ENCODE results near the gene MEG3. TPM values are rescaled to one million over a fixed set of nuclear protein-coding genes. Genes with fewer than 3 reads are reported as not detected.

The MEG3 gene
- total and polyA plus RNA-seq, 2 of the 8 experiments (the other 6 are each of a cell fraction or from before 2014, with no cell fraction given) = 0.17 to 1.1 TPM

DNA sequence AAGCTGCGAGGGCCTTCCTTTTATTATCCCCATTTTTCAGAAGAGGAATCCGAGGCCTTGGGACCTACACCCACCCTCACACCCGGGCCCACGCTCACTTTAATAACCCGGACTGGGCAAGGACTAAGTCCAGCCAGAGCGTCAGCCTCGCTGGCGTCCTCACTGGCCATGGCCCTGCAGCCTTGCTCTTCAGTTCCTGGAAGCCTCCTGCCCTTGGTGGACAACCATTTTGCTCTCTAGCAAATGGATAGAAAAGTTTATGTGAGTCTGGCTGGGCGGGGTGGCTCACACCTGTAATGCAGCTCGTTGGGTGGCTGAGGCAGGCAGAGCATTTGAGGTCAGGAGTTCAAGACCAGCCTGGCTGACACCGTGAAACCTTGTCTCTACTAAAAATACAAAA lies 67.8 kb downstream of the MEG3 start (continued):
- TF ChIP-seq, protein P1, sequence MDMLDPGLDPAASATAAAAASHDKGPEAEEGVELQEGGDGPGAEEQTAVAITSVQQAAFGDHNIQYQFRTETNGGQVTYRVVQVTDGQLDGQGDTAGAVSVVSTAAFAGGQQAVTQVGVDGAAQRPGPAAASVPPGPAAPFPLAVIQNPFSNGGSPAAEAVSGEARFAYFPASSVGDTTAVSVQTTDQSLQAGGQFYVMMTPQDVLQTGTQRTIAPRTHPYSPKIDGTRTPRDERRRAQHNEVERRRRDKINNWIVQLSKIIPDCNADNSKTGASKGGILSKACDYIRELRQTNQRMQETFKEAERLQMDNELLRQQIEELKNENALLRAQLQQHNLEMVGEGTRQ (IDR thresholded peaks at IDR 0.05; ENCODE audit: low read length) = no peak
- no peak for TF ChIP-seq SP1 (IDR thresholded peaks at IDR 0.05; ENCODE audit: low read depth, low read length)
- no peak for TF ChIP-seq RAD21 (IDR thresholded peaks at IDR 0.05 in 1 of 2, conservative IDR thresholded peaks at IDR 0.05 in 1 of 2; ENCODE audit: low read depth in 2 of 2, low read length in 2 of 2)
- TF ChIP-seq, protein P2, sequence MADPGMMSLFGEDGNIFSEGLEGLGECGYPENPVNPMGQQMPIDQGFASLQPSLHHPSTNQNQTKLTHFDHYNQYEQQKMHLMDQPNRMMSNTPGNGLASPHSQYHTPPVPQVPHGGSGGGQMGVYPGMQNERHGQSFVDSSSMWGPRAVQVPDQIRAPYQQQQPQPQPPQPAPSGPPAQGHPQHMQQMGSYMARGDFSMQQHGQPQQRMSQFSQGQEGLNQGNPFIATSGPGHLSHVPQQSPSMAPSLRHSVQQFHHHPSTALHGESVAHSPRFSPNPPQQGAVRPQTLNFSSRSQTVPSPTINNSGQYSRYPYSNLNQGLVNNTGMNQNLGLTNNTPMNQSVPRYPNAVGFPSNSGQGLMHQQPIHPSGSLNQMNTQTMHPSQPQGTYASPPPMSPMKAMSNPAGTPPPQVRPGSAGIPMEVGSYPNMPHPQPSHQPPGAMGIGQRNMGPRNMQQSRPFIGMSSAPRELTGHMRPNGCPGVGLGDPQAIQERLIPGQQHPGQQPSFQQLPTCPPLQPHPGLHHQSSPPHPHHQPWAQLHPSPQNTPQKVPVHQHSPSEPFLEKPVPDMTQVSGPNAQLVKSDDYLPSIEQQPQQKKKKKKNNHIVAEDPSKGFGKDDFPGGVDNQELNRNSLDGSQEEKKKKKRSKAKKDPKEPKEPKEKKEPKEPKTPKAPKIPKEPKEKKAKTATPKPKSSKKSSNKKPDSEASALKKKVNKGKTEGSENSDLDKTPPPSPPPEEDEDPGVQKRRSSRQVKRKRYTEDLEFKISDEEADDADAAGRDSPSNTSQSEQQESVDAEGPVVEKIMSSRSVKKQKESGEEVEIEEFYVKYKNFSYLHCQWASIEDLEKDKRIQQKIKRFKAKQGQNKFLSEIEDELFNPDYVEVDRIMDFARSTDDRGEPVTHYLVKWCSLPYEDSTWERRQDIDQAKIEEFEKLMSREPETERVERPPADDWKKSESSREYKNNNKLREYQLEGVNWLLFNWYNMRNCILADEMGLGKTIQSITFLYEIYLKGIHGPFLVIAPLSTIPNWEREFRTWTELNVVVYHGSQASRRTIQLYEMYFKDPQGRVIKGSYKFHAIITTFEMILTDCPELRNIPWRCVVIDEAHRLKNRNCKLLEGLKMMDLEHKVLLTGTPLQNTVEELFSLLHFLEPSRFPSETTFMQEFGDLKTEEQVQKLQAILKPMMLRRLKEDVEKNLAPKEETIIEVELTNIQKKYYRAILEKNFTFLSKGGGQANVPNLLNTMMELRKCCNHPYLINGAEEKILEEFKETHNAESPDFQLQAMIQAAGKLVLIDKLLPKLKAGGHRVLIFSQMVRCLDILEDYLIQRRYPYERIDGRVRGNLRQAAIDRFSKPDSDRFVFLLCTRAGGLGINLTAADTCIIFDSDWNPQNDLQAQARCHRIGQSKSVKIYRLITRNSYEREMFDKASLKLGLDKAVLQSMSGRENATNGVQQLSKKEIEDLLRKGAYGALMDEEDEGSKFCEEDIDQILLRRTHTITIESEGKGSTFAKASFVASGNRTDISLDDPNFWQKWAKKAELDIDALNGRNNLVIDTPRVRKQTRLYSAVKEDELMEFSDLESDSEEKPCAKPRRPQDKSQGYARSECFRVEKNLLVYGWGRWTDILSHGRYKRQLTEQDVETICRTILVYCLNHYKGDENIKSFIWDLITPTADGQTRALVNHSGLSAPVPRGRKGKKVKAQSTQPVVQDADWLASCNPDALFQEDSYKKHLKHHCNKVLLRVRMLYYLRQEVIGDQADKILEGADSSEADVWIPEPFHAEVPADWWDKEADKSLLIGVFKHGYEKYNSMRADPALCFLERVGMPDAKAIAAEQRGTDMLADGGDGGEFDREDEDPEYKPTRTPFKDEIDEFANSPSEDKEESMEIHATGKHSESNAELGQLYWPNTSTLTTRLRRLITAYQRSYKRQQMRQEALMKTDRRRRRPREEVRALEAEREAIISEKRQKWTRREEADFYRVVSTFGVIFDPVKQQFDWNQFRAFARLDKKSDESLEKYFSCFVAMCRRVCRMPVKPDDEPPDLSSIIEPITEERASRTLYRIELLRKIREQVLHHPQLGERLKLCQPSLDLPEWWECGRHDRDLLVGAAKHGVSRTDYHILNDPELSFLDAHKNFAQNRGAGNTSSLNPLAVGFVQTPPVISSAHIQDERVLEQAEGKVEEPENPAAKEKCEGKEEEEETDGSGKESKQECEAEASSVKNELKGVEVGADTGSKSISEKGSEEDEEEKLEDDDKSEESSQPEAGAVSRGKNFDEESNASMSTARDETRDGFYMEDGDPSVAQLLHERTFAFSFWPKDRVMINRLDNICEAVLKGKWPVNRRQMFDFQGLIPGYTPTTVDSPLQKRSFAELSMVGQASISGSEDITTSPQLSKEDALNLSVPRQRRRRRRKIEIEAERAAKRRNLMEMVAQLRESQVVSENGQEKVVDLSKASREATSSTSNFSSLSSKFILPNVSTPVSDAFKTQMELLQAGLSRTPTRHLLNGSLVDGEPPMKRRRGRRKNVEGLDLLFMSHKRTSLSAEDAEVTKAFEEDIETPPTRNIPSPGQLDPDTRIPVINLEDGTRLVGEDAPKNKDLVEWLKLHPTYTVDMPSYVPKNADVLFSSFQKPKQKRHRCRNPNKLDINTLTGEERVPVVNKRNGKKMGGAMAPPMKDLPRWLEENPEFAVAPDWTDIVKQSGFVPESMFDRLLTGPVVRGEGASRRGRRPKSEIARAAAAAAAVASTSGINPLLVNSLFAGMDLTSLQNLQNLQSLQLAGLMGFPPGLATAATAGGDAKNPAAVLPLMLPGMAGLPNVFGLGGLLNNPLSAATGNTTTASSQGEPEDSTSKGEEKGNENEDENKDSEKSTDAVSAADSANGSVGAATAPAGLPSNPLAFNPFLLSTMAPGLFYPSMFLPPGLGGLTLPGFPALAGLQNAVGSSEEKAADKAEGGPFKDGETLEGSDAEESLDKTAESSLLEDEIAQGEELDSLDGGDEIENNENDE (IDR thresholded peaks at IDR 0.05; ENCODE audit: insufficient replicate concordance, low read length) = no peak
- no peak for TF ChIP-seq CBX8 (IDR thresholded peaks at IDR 0.05; ENCODE audit: borderline replicate concordance, low read depth, low read length)

All from H1 (cell line).